ENCODE data around the gene RHOC.

Gene RHOC

DNA sequence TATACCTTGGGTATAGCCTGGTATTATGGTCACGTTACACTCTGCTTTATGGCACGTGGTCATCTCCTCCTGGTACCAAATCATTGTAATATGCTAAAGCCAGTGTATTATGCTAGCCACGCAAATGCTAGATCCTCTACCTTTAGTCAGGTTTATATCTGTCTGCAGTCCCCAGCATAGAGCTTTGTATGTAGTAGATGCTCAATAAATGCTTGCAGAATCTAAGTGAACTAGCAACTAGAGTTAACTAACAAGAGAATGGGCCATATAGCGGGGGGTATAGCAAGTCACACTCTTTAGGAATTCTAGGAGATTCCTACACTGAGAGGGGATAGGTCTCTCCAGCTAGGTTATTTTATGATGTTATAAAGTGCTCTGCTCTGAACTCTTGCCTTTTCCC, 29.4 kb downstream of the RHOC start:
- no peak for DNase-seq (ENCODE audit: low spot score)

DNA sequence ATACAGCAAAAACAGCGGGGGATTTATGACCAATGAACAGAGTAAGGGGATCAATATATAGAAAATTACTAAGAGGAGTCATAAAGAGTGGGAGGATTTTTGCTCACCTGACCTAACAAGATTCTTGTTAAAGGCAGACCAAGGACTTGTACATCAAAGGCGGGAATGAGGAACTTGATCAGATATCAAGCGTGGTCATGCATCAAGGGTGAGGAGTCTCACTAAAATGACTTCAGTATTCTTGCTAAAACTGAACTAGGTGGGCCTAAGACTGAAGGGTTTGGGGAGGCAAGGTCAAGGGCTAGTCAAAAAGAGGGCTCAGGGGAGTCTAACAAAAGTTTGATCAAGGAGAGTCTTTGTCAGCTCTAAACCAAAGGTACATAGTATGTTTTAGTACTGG, 30.4 kb downstream of the RHOC start:
- DNase-seq (ENCODE audit: low spot score): no peak

DNA sequence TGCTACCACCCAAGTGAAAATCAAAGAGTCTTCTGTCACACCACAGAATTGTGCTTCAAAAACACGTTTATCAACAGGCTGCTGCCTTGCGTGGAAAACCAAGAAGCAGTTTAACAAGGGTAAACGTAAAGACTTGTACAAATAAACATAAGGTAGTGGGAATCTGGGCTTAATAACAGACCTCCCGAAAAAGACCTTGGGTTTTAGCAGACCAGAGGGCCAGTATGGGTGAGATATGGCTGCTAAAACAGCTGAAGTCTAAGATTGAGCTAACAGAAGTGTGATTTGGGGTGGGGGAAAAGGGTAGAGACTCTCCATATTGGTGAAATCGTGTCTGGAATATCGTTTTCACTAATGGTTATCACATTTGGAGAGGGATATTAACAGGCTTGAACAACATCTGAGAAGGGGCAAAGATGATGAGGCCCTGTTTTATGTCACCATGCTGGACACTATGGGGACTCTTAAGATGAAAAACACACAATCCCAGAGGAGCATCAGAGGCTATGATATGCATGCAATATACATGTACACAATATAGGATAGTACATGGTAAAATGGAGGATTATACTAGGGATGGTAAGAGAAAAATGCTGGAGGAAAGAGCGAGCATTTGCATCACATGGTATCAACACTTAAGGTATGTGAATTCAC, 31.1 kb downstream of the RHOC start:
- DNase-seq (ENCODE audit: low spot score): no peak

DNA sequence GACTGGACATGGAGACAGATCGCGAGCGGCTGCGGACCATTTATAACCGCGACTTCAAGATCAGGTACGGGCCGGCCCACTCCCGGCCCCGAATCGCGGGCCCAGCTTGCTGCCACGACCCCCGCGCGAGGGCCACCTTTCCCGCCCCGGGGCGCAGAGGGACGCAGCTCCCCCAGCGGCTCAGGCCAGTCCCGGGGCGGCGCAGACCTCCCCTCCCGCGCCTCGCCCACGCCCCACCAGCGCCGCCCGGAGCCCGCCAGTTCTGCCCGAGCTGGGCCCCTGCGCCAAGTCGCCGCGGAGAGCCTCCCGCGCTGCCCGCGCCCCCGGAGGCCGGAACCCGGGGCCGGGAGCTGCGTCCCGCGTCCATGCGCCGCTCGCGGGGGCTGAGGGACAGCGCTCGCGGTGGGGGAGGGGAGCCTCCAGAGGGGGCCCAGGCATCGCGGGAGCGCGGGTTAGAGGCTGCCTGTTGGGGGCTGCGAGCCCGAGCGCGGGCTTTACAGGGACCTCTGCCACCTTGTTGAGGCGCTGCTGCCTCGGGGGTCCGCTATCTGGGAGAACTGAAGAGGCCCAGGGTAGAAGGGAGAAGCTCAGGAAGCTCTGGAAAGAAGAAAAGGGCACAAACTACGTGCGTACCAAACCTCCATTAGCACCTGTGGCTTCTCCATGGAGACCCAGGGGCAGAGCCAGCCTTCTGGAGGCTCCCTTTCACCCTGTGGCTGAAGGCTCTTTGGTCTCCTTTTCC, 31.8 kb downstream of the RHOC start:
- peak; percentile 31 for DNase-seq (ENCODE audit: low spot score)

DNA sequence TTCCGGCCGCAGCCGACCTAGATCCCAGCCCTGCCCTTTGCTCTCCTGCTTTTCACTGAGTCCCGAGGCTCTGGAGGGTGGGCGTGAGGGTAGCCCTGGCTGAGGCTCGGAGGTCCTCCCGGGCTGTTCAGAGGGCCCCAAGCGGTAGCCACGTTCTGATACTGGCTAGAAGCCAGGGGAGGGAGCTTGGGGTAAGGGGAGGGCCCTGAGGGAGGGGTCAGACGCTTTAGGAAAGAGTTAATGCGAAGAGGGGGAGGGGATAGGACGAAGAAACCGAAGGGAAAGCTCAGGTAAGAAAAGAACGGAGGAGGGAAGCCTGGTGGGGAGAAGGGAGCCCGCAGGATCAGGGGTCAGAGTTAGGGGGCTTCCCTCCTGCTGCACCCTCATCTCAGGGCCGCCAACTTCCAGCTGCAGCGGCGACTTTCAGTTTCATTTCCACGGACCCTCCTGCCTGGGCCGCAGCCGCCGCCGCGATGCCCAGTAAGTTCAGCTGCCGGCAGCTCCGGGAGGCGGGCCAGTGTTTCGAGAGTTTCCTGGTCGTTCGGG, 32.4 kb downstream of the RHOC start, which contains the start of gene MOV10:
Gene MOV10 (plus strand): TSS at position 220 of the 546 bp plus-strand sequence. CDS start 254 bp downstream, at position 474.
- DNase-seq (ENCODE audit: low spot score): peak; percentile 69

DNA sequence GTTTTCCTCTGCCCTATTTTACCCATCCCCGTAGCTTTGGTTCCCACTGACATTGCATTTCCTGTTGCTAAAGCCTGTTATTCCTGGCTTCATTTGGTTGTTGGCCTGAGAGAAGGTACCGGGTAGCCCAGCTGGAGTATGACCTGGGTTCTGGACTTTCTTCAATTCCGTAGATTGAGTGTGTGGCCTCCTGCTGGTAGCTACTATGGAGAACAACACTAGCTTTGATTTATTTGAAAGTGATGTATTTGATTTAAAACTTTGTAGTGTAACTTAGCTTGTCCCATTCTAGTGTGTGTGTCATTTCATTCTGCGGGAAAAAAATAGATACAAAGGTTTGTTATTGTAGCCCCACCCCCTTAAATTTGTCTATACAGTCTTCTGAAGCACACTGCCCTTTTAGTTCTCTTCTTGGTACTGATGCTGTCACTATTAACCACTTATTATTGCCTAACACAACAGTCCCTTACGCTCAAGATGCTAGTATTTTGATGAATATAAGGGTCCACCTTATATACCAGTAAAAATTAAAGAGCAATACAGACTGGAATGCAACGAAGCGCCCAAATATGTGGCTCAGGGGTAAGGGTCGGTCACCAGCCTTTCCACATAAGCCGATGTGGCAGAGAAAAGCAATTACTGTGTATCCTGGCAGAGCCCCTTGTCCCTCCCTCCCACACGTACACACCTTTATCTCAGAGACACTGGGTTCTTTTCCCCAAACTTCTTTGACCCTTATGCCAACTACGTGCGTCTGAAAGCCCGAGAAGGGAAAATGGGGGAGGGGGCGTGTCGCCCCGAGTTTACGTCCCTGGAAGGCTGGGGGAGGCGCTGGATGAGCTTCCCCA, 33.1 kb downstream of the RHOC start:
- DNase-seq (ENCODE audit: low spot score): peak; percentile 60

DNA sequence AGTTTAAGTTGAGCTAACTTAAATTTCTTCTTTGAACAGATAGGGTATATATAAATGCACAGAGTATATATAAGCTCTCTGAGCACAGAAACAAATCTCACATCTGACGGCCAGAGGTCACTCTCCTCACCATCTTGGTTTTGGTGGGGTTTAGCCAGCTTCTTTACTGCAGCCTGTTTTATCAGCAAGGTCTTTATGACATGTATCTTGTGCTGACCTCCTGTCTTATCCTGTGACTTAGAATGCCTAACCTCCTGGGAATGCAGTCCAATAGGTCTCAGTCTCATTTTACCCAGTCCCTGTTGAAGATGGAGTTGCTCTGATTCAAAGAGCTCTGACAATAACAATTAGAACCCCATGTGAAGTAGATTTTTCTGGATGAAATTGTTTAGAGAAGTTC, 34.1 kb downstream of the RHOC start:
- no peak for DNase-seq (ENCODE audit: low spot score)

DNA sequence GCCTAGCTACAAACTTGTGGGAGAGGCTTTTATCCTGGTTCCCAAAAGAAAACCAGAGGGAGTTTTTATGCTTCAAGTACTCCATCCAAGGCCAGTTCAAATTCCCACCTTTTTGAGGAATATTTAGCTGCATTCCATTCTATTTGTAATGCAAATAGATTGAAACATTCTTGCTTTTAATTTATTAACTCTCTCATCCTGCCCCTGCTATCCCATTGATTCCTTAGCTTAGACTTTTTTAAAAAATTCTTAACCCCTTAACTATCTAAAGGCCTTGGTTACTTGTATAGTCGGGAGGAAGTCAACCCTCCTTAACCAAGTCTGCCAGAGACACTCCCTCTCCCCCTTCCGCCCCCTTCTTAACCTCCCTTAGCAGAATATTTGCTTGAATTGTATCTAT, 34.9 kb downstream of the RHOC start:
- DNase-seq (ENCODE audit: low spot score): no peak

DNA sequence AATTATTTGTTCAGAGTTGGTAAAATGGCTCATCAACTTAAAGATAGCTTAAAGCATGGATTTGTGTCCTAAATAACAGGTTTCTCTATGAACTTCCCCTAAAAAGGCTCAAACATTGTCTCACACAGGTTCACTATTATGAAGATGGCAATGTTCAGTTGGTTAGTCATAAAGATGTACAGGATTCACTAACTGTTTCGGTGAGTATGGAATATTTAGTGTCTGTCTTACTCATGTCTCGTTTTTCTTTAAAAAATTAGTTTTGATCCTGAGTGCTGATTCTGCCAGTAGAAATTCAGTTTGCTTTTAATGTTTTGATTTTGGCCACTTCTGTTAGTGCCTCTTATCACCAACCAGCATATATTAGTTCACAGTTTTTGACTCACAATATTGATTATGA, 40.0 kb downstream of the RHOC start:
- no peak for DNase-seq (ENCODE audit: low spot score)

DNA sequence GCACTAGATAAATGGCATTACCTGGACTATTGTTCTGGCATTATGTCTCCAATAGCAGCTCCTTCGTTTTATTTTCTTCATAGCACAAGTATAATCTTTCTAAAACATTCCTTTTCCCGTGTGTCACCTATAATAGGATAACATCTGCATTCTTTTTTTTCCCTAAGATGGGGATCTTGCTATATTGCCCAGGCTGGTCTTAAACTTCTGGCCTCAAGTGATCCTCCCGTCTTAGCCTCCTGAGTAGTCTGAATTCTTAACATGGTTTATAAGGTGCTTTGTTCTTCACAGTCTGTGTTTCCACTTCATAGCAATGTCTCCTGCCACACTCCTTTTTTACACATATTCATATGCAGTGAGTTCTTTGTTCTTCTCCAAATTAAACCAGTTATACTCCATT, 41.1 kb downstream of the RHOC start:
- DNase-seq (ENCODE audit: low spot score): no peak

DNA sequence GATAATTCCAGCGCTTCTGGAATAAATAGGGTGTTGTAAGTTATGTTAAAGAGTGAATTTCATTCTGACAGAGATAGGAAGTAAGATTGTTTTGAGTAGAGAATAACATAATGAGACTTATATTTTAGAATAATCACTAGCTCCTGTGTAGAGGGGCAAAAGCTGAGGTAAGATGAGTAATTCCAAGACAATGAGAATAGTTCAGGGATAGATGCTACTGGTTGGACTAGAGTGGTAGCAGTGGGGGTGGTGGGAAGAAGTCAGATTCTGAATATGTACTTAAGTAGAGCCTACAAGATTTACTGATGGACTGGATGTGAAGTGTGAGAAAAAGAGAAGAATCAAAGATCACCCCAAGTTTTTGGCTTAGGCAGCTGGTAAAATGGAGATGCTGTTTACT, 55.7 kb downstream of the RHOC start:
- no peak for DNase-seq (ENCODE audit: low spot score)

All from SW480 (cell line).